Placental epithelial cell (primary cell): ENCODE measurements around the gene ABHD6. TPM values are rescaled to one million over a fixed set of nuclear protein-coding genes. Genes with fewer than 3 reads are reported as not detected.

Experiments
- small RNA-seq: library from RNA; depleted of rRNA; stranded (forward); fragments of <200 nt; gene quantifications from one replicate; pipeline ENCODE3, GENCODE V24; 2012
- total RNA-seq: library from RNA; depleted of rRNA; stranded (reverse); fragments of >200 nt; gene quantifications from 2 replicates; pipeline ENCODE4 v1.2.3, GENCODE V29; 2012

Gene ABHD6, protein sequence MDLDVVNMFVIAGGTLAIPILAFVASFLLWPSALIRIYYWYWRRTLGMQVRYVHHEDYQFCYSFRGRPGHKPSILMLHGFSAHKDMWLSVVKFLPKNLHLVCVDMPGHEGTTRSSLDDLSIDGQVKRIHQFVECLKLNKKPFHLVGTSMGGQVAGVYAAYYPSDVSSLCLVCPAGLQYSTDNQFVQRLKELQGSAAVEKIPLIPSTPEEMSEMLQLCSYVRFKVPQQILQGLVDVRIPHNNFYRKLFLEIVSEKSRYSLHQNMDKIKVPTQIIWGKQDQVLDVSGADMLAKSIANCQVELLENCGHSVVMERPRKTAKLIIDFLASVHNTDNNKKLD
- total RNA-seq = 3.6 and 3.9 TPM in 2 replicates

DNA sequence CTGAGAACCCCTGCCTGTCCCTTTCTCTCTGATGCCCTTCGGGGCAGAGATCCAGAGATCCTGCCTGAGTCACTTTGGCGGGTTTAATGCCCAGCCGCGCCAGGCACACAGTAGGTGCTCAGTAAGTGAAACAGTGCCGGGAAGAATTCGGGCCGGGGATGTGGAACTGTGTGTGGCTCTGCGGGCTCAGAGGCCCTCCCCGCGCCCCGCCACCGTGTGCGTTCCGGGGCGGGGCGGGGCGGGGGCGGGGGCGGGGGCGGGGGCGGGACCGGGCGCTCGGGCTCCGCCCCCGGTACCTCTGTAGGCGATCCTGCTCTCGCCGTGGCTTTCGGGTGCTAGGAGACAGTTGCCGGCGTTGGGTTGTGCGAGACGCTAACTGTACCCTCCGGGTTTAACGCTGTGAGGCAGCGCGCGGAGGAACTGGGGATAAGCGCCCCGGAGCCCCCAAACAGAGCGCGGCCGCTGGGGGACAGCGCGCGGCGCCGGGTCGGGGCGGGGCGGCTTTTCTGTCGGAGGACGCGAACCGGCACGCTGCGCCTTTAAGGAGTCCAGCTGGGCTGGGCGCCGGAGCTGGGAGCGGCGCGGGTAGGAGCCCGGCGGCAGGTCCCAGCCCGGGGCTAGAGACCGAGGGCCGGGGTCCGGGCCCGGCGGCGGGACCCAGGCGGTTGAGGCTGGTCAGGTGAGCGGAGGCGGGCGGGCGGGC is at the start of gene ABHD6:
TSS of gene ABHD6 (plus strand) at position 555 of the 703 bp plus-strand sequence. CDS start 18,795 bp downstream, outside the sequence.

DNA sequence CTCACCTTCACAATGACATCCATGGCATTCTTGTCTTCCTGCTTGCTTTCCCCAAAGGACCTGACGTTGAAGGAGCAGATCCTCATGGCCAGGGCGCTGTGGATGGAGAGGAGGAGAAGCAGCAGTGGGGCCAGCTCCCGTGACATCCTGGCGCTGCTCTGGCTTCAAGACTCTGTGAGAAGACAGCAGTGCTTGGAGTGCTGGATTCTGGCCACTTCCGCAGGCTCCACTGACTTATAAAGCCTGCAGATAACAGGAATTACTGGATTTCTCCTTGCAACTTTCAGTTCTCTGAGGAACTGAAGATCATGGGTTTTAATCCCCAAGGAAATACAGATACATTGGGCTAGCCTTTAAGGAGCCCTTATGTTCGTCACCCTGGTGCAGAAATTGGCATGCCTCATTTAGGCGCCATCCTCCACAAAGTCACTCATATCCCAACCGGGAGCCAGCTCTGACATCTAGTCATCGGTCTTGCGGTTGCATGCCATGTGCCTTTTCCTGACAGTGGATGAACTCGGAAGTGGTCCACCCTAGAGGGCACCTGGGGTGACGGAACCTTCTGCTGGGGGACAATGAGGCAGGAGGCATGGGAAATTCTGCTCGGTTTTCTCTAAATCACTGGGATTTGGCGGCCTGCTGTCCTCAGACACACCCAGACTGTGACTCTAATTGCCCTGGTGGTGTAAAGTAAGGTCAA is 26.7 kb upstream of the ABHD6 start, which contains the start of gene DNASE1L3:
TSS of gene DNASE1L3 (minus strand) at position 212 of the 700 bp plus-strand sequence. CDS start at position 146, 66 bp downstream.

DNA sequence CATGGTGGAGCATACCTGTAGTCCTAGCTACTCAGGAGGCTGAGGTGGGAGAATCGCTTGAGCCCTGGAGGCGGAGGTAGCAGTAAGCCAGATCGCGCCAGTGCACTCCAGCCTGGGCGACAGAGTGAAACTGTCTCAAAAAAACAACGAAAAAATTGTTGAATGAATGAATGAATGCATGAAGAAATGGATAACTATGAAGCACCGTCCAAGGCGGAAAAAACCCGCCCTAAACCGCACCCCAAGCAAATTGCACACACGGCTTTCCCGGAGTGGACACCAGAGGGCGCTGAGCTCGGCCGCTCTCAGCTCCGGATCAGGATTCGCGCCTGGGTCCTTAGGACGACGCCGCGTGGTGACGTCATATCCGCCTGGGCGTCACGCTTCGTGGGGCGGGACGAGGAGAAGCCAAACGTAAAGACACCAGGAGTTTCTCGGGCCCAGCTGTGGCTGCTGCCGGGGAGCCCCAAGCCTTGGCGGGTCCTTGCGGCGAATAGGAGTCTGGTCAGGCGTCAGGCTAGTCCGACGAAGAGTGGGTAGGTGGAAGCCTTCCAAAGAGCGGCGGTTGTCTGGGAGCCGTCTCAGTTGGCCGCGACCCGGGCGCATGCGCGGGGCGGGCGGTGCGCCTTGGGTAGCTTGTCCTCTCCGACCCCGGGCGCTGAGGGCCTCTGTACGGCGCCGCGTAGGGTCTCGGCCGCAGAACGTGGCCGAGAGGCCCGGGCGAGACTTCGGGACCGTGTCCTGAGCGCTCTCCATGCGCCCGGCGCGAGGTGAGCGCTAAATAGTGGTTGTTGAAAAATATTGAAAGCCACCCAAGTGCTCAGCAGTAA is 68.5 kb downstream of the ABHD6 start, which contains the start of the genes HTD2 and RPP14:
TSS of gene HTD2 (plus strand) at position 639 of the 830 bp plus-strand sequence. CDS start 11,094 bp downstream, outside the sequence.
TSS of gene RPP14 (plus strand) at position 364 of the 830 bp plus-strand sequence. CDS start 4,085 bp downstream, outside the sequence.

DNA sequence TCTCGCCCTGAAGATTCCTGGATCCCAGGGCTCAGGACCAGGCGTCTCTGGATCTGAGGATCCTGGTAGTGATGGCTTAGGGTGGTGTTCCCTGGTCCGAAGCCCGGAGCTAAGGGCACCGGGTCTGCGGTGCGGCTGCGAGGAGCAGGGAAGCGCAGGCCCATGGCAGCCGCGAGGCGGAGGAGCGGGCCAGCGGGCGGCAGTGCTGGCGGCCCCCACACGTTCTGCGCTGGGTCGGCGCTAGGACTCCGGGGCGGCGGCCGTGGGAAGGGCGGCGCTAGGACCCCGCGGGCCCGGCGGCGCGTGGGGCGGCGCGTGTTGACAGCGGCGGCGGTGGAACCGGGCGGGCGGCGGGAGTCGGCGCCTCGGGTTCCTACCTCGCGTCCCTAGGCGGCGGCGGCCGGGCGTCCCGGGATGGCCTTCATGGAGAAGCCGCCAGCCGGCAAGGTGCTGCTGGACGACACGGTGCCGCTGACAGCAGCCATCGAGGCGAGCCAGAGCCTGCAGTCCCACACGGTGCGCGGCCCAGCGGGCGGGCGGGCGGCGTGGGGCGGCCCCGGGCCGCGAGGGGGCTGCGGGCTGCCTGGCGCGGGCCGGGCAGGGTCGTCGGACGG is 95.1 kb downstream of the ABHD6 start, which contains the start of gene PXK:
TSS of gene PXK (plus strand) at position 318 of the 614 bp plus-strand sequence. CDS start at position 415, 97 bp downstream.

Small RNAs within 50 kb of the gene (small RNA-seq; reads per million reads assigned to genes)
- 0.12 reads per million for gene AC098479.1

Other genes with a start within 250 kb of the ABHD6 start
- 541 and 1,199 TPM in 2 replicates for gene FLNB, start 229.4 kb upstream of the ABHD6 start, total RNA-seq
- not detected in 2 replicates for gene DNASE1L3, start 26.8 kb upstream of the ABHD6 start, total RNA-seq
- gene RPP14, start 68.5 kb downstream of the ABHD6 start, total RNA-seq = 13.3 and 13.7 TPM in 2 replicates
- 6.3 and 8.9 TPM in 2 replicates for gene HTD2, start 68.7 kb downstream of the ABHD6 start, total RNA-seq
- gene PXK, start 95.1 kb downstream of the ABHD6 start, total RNA-seq = 6.6 and 9.8 TPM in 2 replicates
- gene PDHB, start 196.0 kb downstream of the ABHD6 start, total RNA-seq = 42.8 and 49.0 TPM in 2 replicates